ENCODE data around the gene RYR2. TPM values are rescaled to one million over a fixed set of nuclear protein-coding genes. Genes with fewer than 3 reads are reported as not detected.

Gene RYR2
- total and polyA plus RNA-seq, 2 donors (not counting 1 experiment from before 2014, with no cell fraction given) = not detected

DNA sequence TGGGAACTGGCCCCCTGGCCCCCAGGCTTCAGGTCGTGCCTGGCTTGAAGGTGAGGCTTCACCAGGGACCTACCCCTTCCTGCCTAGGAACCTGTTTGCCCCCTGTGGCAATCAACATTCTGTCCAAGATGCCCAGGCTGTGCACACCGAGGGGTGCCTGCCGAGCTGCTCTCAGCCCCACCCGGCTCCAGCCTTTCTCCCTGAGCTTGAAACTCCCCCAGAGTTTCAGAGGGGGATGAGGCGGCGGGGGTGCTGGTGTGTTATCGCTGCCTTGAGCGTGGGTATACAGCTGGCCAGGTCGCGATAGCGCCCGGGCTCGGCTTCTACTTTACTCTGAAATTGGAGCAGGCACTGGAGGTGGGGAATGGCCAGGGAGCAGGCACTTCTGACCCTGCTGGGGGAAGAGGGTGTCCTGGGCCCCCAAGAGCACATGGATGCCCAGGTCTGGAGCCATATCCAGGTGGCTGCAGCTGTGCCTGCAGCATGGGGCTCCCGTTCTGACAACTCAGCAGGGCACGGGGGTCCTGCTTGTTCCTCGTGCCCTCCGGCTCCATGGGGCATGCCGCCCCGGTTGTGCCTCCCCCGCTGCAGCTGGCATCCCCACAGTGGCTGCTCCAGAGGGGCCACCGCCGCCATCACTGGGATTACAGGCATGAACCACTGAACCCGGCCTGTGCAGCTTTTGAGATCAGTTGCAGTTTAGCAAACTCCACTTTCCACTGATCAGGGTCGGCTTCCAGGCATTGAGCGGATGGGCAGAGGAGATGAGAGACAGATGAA lies 29.8 kb downstream of the RYR2 start:
- no peak overlapping the region for H3K4me3 ChIP-seq (ENCODE audit: control extremely low read depth in 1 of 5, extremely low read depth in 1 of 5, insufficient read depth in 1 of 5, low read depth in 2 of 5, low read length in 4 of 5)
- no peak overlapping the region for H3K9ac ChIP-seq (ENCODE audit: low read length)
- H2AFZ ChIP-seq (ENCODE audit: insufficient read depth, low read depth, low read length, poor library complexity, severe bottlenecking) = no peak overlapping the region
- H3K36me3 ChIP-seq (replicated peaks in 1 of 2; ENCODE audit: control extremely low read depth in 1 of 2, control insufficient read depth in 1 of 2, extremely low read depth in 1 of 2, insufficient read depth in 2 of 2, low read length in 1 of 2) = no peaks in the 10 kb centered on the region
- intact Hi-C loops (cut with micrococcal nuclease) = no loop called here
- ChIA-PET POLR2A (no interaction called here), CTCF (no interaction called here)
- H3K4me1 ChIP-seq (ENCODE audit: control insufficient read depth in 2 of 2, insufficient read depth in 2 of 2, low read length in 2 of 2) = no peaks in the 10 kb centered on the region
- Mint-ChIP-seq H3K4me3 (no peak overlapping the region), H3K27ac (no peak overlapping the region), H3K4me1 (no peaks in the 10 kb centered on the region), H3K9me3 (ENCODE audit: insufficient read depth) (no peaks in the 10 kb centered on the region), H3K27me3 (peaks cover 5% of the 10 kb centered on the region)
- no peak overlapping the region for H3K27ac ChIP-seq (ENCODE audit: low read length in 2 of 2)
- WGBS (ENCODE audit: insufficient coverage) = 85% methylated on average over 23 of the region's 25 CpGs
- no peaks in the 10 kb centered on the region for H3K79me2 ChIP-seq (ENCODE audit: control insufficient read depth, insufficient read depth, low read length)
- H3K4me2 ChIP-seq (replicated peaks; ENCODE audit: low read depth, low read length, poor library complexity, severe bottlenecking) = no peak overlapping the region
- no peaks in the 10 kb centered on the region for H4K20me1 ChIP-seq (ENCODE audit: control insufficient read depth, insufficient read depth, low read length, poor library complexity, severe bottlenecking)
- peaks cover 0 to 9% (median 0%) of the 10 kb centered on the region in 3 donors for H3K9me3 ChIP-seq (ENCODE audit: control extremely low read depth in 1 of 3, control insufficient read depth in 2 of 3, insufficient read depth in 1 of 3, low read length in 2 of 3)
- DNase-seq (no peak), ATAC-seq (ENCODE audit: low read depth) (no peak)
- TF ChIP-seq CTCF (IDR thresholded peaks at IDR 0.05) (no peak), EZH2 (IDR thresholded peaks at IDR 0.05; ENCODE audit: borderline replicate concordance, insufficient read depth, low read depth, low read length, poor library complexity, severe bottlenecking) (no peak)
- no peaks in the 10 kb centered on the region for H3K27me3 ChIP-seq (replicated peaks in 1 of 4; ENCODE audit: control extremely low read depth in 1 of 4, control insufficient read depth in 3 of 4, insufficient read depth in 4 of 4, low read length in 3 of 4)

GRCh38 chr1:237074371-237075117 lies 32.6 kb downstream of the RYR2 start:
- no peaks in the 10 kb centered on the region for H3K4me1 Mint-ChIP-seq
- H3K27me3 Mint-ChIP-seq = no peaks in the 10 kb centered on the region
- Histone ChIP-seq H3K27me3 (replicated peaks in 1 of 4; ENCODE audit: control extremely low read depth in 1 of 4, control insufficient read depth in 3 of 4, insufficient read depth in 4 of 4, low read length in 3 of 4) (no peaks in the 10 kb centered on the region), H3K9me3 (ENCODE audit: control extremely low read depth in 1 of 3, control insufficient read depth in 2 of 3, insufficient read depth in 1 of 3, low read length in 2 of 3) (peaks cover 0 to 9% (median 0%) of the 10 kb centered on the region in 3 donors), H3K79me2 (ENCODE audit: control insufficient read depth, insufficient read depth, low read length) (no peaks in the 10 kb centered on the region), H3K36me3 (replicated peaks in 1 of 2; ENCODE audit: control extremely low read depth in 1 of 2, control insufficient read depth in 1 of 2, extremely low read depth in 1 of 2, insufficient read depth in 2 of 2, low read length in 1 of 2) (no peaks in the 10 kb centered on the region), H4K20me1 (ENCODE audit: control insufficient read depth, insufficient read depth, low read length, poor library complexity, severe bottlenecking) (no peaks in the 10 kb centered on the region), H3K4me1 (ENCODE audit: control insufficient read depth in 2 of 2, insufficient read depth in 2 of 2, low read length in 2 of 2) (no peaks in the 10 kb centered on the region), H2AFZ (ENCODE audit: insufficient read depth, low read depth, low read length, poor library complexity, severe bottlenecking) (no peak overlapping the region), H3K27ac (ENCODE audit: low read length in 2 of 2) (no peak overlapping the region), H3K4me3 (ENCODE audit: control extremely low read depth in 1 of 5, extremely low read depth in 1 of 5, insufficient read depth in 1 of 5, low read depth in 2 of 5, low read length in 4 of 5) (no peak overlapping the region), H3K9ac (ENCODE audit: low read length) (no peak overlapping the region), H3K4me2 (replicated peaks; ENCODE audit: low read depth, low read length, poor library complexity, severe bottlenecking) (no peak overlapping the region)
- H3K27ac Mint-ChIP-seq = no peak overlapping the region
- TF ChIP-seq EZH2 (IDR thresholded peaks at IDR 0.05; ENCODE audit: borderline replicate concordance, insufficient read depth, low read depth, low read length, poor library complexity, severe bottlenecking) (no peak), CTCF (IDR thresholded peaks at IDR 0.05) (no peak)
- H3K9me3 Mint-ChIP-seq (ENCODE audit: insufficient read depth) = no peaks in the 10 kb centered on the region
- CTCF ChIA-PET = no interaction called here
- 89% methylated on average over 9 of the region's 11 CpGs for WGBS (ENCODE audit: insufficient coverage)
- POLR2A ChIA-PET = no interaction called here
- intact Hi-C loops (cut with micrococcal nuclease) = no loop called here
- no peak for ATAC-seq (ENCODE audit: low read depth)
- no peak overlapping the region for H3K4me3 Mint-ChIP-seq
- no peak for DNase-seq
